ENCODE measurements around the gene AKTIP. TPM values are rescaled to one million over a fixed set of nuclear protein-coding genes. Genes with fewer than 3 reads are reported as not detected.

Gene AKTIP

DNA sequence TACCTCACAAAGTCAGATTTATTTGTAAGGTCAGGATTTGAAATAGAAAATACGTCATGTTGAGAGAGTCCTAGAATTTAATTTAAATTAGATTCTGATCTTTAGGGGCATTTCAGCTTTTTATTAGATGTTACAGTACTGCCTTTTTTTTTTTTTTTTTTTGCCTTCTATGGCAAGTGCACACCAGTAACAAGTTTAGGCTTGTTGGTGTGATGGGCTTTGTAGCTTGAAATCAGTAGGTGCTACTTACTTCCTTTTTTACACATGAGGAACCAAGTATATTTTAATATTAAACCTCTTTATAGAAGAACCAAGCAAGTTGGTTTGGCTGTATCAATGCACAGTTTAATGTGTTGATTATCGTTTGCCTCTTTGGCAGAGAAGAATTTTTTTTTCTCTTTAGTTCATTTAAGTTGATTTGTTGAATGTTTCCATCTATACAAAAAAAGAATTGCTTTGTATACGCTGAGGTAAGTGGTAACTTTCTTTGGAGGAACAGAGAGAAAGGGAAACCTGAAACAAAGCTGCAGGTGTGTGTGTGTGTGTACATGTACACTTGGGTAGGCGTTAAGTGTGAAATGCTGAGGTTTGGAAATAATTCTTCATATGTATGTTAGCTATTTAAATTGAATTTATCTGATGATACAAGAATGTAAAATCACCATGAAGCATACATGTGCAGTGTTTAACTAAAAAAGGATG is 53.0 kb downstream of the AKTIP start:
- Histone ChIP-seq H2BK5ac (ENCODE audit: low read depth, low read length, poor library complexity, severe bottlenecking) (no peak overlapping the region), H3K27me3 (ENCODE audit: control insufficient read depth in 1 of 2, insufficient read depth in 1 of 2, low read length in 2 of 2) (no peaks in the 10 kb centered on the region), H3K4ac (ENCODE audit: low read depth in 1 of 2, low read length in 2 of 2) (no peak overlapping the region), H3K23ac (ENCODE audit: low read length in 2 of 2) (no peak overlapping the region), H4K91ac (ENCODE audit: low read length) (no peak overlapping the region), H3K9me3 (ENCODE audit: control insufficient read depth, low read length) (no peaks in the 10 kb centered on the region), H3K18ac (ENCODE audit: low read depth in 1 of 2, low read length in 2 of 2) (no peak overlapping the region), H3K4me2 (ENCODE audit: low read length, poor library complexity, severe bottlenecking) (no peak overlapping the region), H3K14ac (ENCODE audit: low read length in 2 of 2) (no peak overlapping the region), H3K4me3 (ENCODE audit: insufficient read depth in 1 of 2, low read depth in 1 of 2, low read length in 2 of 2) (no peak overlapping the region), H2BK120ac (ENCODE audit: low read depth, low read length) (no peak overlapping the region), H3K9ac (ENCODE audit: low read length) (no peak overlapping the region), H4K8ac (ENCODE audit: low read length) (no peak overlapping the region), H3K4me1 (ENCODE audit: control insufficient read depth, insufficient read depth, low read depth, low read length) (no peaks in the 10 kb centered on the region), H3K79me1 (replicated peaks; ENCODE audit: low read length, poor library complexity, severe bottlenecking) (peaks cover 6% of the 10 kb centered on the region), H2AK5ac (ENCODE audit: low read length, severe bottlenecking) (no peak overlapping the region), H2AFZ (ENCODE audit: low read depth, low read length) (no peak overlapping the region), H3K36me3 (ENCODE audit: control insufficient read depth in 1 of 2, insufficient read depth in 2 of 2, low read depth in 1 of 2, low read length in 2 of 2) (peaks cover 9 to 64% of the 10 kb centered on the region in 2 experiments), H2BK12ac (ENCODE audit: low read length in 2 of 2) (no peak overlapping the region), H2BK15ac (ENCODE audit: low read depth, poor library complexity, severe bottlenecking) (no peak overlapping the region), H3K27ac (ENCODE audit: low read length, poor library complexity, severe bottlenecking) (no peak overlapping the region)
- no peak for DNase-seq
- 99% methylated on average over 3 of the region's 4 CpGs for WGBS

DNA sequence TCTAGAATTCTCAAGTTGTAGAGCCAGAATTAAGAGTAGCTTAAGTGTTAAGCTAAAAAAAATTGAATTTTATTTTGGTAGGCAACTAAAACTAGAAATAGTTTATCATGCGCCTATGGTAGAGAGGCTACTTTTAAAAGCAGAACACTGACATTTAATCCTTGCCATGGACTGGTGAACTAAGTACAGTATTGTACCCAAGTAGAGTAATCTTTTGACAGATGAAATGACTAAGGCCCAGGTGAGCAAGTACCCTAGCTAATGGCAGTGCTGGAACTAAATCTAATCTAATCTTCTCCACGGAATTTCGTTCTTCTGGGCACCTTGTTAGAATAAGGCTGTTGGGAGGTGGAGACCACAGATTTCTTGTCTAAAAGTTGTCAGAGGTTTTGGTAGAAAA is 56.9 kb downstream of the AKTIP start:
- Histone ChIP-seq H3K4me2 (ENCODE audit: low read length, poor library complexity, severe bottlenecking) (no peak overlapping the region), H3K36me3 (ENCODE audit: control insufficient read depth in 1 of 2, insufficient read depth in 2 of 2, low read depth in 1 of 2, low read length in 2 of 2) (peaks cover 10 to 54% of the 10 kb centered on the region in 2 experiments), H3K14ac (ENCODE audit: low read length in 2 of 2) (no peak overlapping the region), H2BK5ac (ENCODE audit: low read depth, low read length, poor library complexity, severe bottlenecking) (no peak overlapping the region), H3K27me3 (ENCODE audit: control insufficient read depth in 1 of 2, insufficient read depth in 1 of 2, low read length in 2 of 2) (no peaks in the 10 kb centered on the region), H3K27ac (ENCODE audit: low read length, poor library complexity, severe bottlenecking) (no peak overlapping the region), H2BK15ac (ENCODE audit: low read depth, poor library complexity, severe bottlenecking) (no peak overlapping the region), H3K9me3 (ENCODE audit: control insufficient read depth, low read length) (no peaks in the 10 kb centered on the region), H2AK5ac (ENCODE audit: low read length, severe bottlenecking) (no peak overlapping the region), H4K91ac (ENCODE audit: low read length) (no peak overlapping the region), H2BK120ac (ENCODE audit: low read depth, low read length) (no peak overlapping the region), H3K4me3 (ENCODE audit: insufficient read depth in 1 of 2, low read depth in 1 of 2, low read length in 2 of 2) (no peak overlapping the region), H2BK12ac (ENCODE audit: low read length in 2 of 2) (no peak overlapping the region), H3K4me1 (ENCODE audit: control insufficient read depth, insufficient read depth, low read depth, low read length) (no peaks in the 10 kb centered on the region), H4K8ac (ENCODE audit: low read length) (no peak overlapping the region), H2AFZ (ENCODE audit: low read depth, low read length) (no peak overlapping the region), H3K79me1 (replicated peaks; ENCODE audit: low read length, poor library complexity, severe bottlenecking) (peaks cover 8% of the 10 kb centered on the region), H3K23ac (ENCODE audit: low read length in 2 of 2) (no peak overlapping the region), H3K9ac (ENCODE audit: low read length) (no peak overlapping the region), H3K18ac (ENCODE audit: low read depth in 1 of 2, low read length in 2 of 2) (no peak overlapping the region), H3K4ac (ENCODE audit: low read depth in 1 of 2, low read length in 2 of 2) (no peak overlapping the region)
- DNase-seq = no peak
- 95% methylated on average over 3 of the region's 3 CpGs for WGBS

GRCh38 chr16:53445534-53445933 is 57.5 kb downstream of the AKTIP start:
- no peak overlapping the region for H3K18ac ChIP-seq (ENCODE audit: low read depth in 1 of 2, low read length in 2 of 2)
- H3K9me3 ChIP-seq (ENCODE audit: control insufficient read depth, low read length) = no peaks in the 10 kb centered on the region
- no peak overlapping the region for H2BK12ac ChIP-seq (ENCODE audit: low read length in 2 of 2)
- H3K14ac ChIP-seq (ENCODE audit: low read length in 2 of 2) = no peak overlapping the region
- DNase-seq = no peak
- H4K91ac ChIP-seq (ENCODE audit: low read length) = no peak overlapping the region
- H3K9ac ChIP-seq (ENCODE audit: low read length) = no peak overlapping the region
- H3K4ac ChIP-seq (ENCODE audit: low read depth in 1 of 2, low read length in 2 of 2) = no peak overlapping the region
- no peak overlapping the region for H3K23ac ChIP-seq (ENCODE audit: low read length in 2 of 2)
- no peak overlapping the region for H3K27ac ChIP-seq (ENCODE audit: low read length, poor library complexity, severe bottlenecking)
- no peaks in the 10 kb centered on the region for H3K4me1 ChIP-seq (ENCODE audit: control insufficient read depth, insufficient read depth, low read depth, low read length)
- 94% methylated on average over 5 of the region's 5 CpGs for WGBS
- peaks cover 10% of the 10 kb centered on the region for H3K79me1 ChIP-seq (replicated peaks; ENCODE audit: low read length, poor library complexity, severe bottlenecking)
- H2BK15ac ChIP-seq (ENCODE audit: low read depth, poor library complexity, severe bottlenecking) = no peak overlapping the region
- H3K36me3 ChIP-seq (ENCODE audit: control insufficient read depth in 1 of 2, insufficient read depth in 2 of 2, low read depth in 1 of 2, low read length in 2 of 2) = peaks cover 10 to 56% of the 10 kb centered on the region in 2 experiments
- H3K27me3 ChIP-seq (ENCODE audit: control insufficient read depth in 1 of 2, insufficient read depth in 1 of 2, low read length in 2 of 2) = no peaks in the 10 kb centered on the region
- no peak overlapping the region for H2AFZ ChIP-seq (ENCODE audit: low read depth, low read length)
- H4K8ac ChIP-seq (ENCODE audit: low read length) = no peak overlapping the region
- H3K4me3 ChIP-seq (ENCODE audit: insufficient read depth in 1 of 2, low read depth in 1 of 2, low read length in 2 of 2) = no peak overlapping the region
- H2AK5ac ChIP-seq (ENCODE audit: low read length, severe bottlenecking) = no peak overlapping the region
- H3K4me2 ChIP-seq (ENCODE audit: low read length, poor library complexity, severe bottlenecking) = no peak overlapping the region
- H2BK5ac ChIP-seq (ENCODE audit: low read depth, low read length, poor library complexity, severe bottlenecking) = no peak overlapping the region
- no peak overlapping the region for H2BK120ac ChIP-seq (ENCODE audit: low read depth, low read length)

Small RNA genes within 50 kb of the gene (small RNA-seq; reads per million reads assigned to genes)
- not detected for gene RNU6-1153P (ENCODE audit: low read depth)

Measured in mesenchymal stem cell (in vitro differentiated cells and primary cell).